Left cardiac atrium (tissue), 4 donors: ENCODE data around the gene DENND4B. TPM values are rescaled to one million over a fixed set of nuclear protein-coding genes. Genes with fewer than 3 reads are reported as not detected.
"Not testable (repeated sequence)": the region's sequence is repeated elsewhere in the genome, so short reads cannot be mapped to it uniquely, and the experiment has no call there.

Source experiments
- ATAC-seq, 2 donors: fragments of 200-7000 bp; cut with Tn5 transposase; one replicate each; pipeline ENCODE4 v1.9.1; 2020; ENCODE audit warnings: mild to moderate bottlenecking in 2 of 2, moderate library complexity in 2 of 2
- DNase-seq: peaks from one replicate; pipeline ENCODE4 v3.0.0-alpha.2; 2020
- intact Hi-C, 2 donors: fragments of 100-400 bp; cut with DNase I; formaldehyde crosslinking; loops; one replicate each; pipeline versions ENCODE4 v1.14.1 to v1.15.1; 2022 to 2023
- total RNA-seq, 2 donors: library from RNA; stranded (reverse); fragmentation: NEBNext Ultra II Directional; extraction: Animal tissue kit (Norgen Biotek cat#: 25700); gene quantifications; one replicate each; pipeline ENCODE4 v1.2.1, GENCODE V29; 2021
- donor health status: DM: no; HTN: yes; CAD: no.
- donor health status: DM: no; HTN: yes; CAD: no; lungs with severe emphysema.
- donor health status: DM: yes; HTN: yes; CAD: no.
- donor health status: Dilated cardiomyopathy.

The DENND4B gene
- total RNA-seq, 2 donors from 2014 or later, result 41.5 to 49.5 TPM

GRCh38 chr1:153919876-153920852 lies 26.4 kb downstream of the DENND4B start:
- intact Hi-C loops, result no loop called here
- DNase-seq, result no peak
- no peak for ATAC-seq

- intact Hi-C loops, result no loop called here
- no peak for ATAC-seq
- DNase-seq, result no peak
Measured at GRCh38 chr1:153916297-153916696, 30.2 kb downstream of the DENND4B start.

- ATAC-seq (no peak), DNase-seq (no peak)
- intact Hi-C loops, result no loop called here
Measured at GRCh38 chr1:153912349-153912748, 34.2 kb downstream of the DENND4B start.

- not testable (repeated sequence) for DNase-seq, ATAC-seq
Measured at GRCh38 chr1:153910560-153910959, 36.0 kb downstream of the DENND4B start.

GRCh38 chr1:153908071-153908470 lies 38.4 kb downstream of the DENND4B start:
- DNase-seq (no peak), ATAC-seq (no peak)
- intact Hi-C loops, result no loop called here

More at GRCh38 chr1:153910560-153910959, 36.0 kb downstream of the DENND4B start:
- intact Hi-C loops, result not testable (repeated sequence)

GRCh38 chr1:153907134-153907533 lies 39.4 kb downstream of the DENND4B start:
- ATAC-seq (no peak), DNase-seq (no peak)
- intact Hi-C loops, result no loop called here

- intact Hi-C loops, result no loop called here
- DNase-seq (no peak), ATAC-seq (no peak)
Measured at GRCh38 chr1:153906396-153906795, 40.1 kb downstream of the DENND4B start.

GRCh38 chr1:153905908-153906307 lies 40.6 kb downstream of the DENND4B start:
- intact Hi-C loops, ATAC-seq, DNase-seq: not testable (repeated sequence)

GRCh38 chr1:153903841-153904455 lies 42.6 kb downstream of the DENND4B start:
- no peak for DNase-seq
- intact Hi-C loops, result loop anchor here in 1 of 2 donors (5.0 kb wide), 1 partner anchor 397 kb away; no protein-coding TSS in a partner anchor
- peak; percentile 19 to 41 for ATAC-seq

GRCh38 chr1:153899509-153899908 lies 47.0 kb downstream of the DENND4B start:
- intact Hi-C loops, result no loop called here
- ATAC-seq (no peak), DNase-seq (no peak)

GRCh38 chr1:153895866-153896265 lies 50.7 kb downstream of the DENND4B start:
- ATAC-seq, result peak in 1 of 2 donors; percentile 28
- intact Hi-C loops, DNase-seq: not testable (repeated sequence)

- ATAC-seq, DNase-seq, intact Hi-C loops: not testable (repeated sequence)
Measured at GRCh38 chr1:153891042-153891441, 55.5 kb downstream of the DENND4B start.

- ATAC-seq (peak; percentile 34 to 59), DNase-seq (no peak)
- intact Hi-C loops, result loop anchor here in 1 of 2 donors (10.0 kb wide), 1 partner anchor 64 kb away; no protein-coding TSS in a partner anchor
Measured at GRCh38 chr1:153888533-153888932, 58.0 kb downstream of the DENND4B start.

GRCh38 chr1:153886127-153886526 lies 60.4 kb downstream of the DENND4B start:
- ATAC-seq (no peak), DNase-seq (no peak)

GRCh38 chr1:153883223-153883622 lies 63.3 kb downstream of the DENND4B start:
- intact Hi-C loops, result loop anchor here in 1 of 2 donors (10.0 kb wide), 1 partner anchor 58 kb away; no protein-coding TSS in a partner anchor
- no peak for ATAC-seq

More at GRCh38 chr1:153886127-153886526, 60.4 kb downstream of the DENND4B start:
- intact Hi-C loops, result loop anchor here in 1 of 2 donors (10.0 kb wide), 1 partner anchor 61 kb away; no protein-coding TSS in a partner anchor

GRCh38 chr1:153882296-153882912 lies 64.1 kb downstream of the DENND4B start:
- intact Hi-C loops, result loop anchor here in 1 of 2 donors (10.0 kb wide), 1 partner anchor 58 kb away; no protein-coding TSS in a partner anchor
- DNase-seq, result no peak

More at GRCh38 chr1:153883223-153883622, 63.3 kb downstream of the DENND4B start:
- DNase-seq, result no peak

GRCh38 chr1:153881751-153882150 lies 64.8 kb downstream of the DENND4B start:
- peak in 1 of 2 donors; percentile 28 for ATAC-seq
- intact Hi-C loops, result loop anchor here in 1 of 2 donors (10.0 kb wide), 1 partner anchor 57 kb away; no protein-coding TSS in a partner anchor
- no peak for DNase-seq

More at GRCh38 chr1:153882296-153882912, 64.1 kb downstream of the DENND4B start:
- ATAC-seq, result no peak

- peak; percentile 87 for DNase-seq
- intact Hi-C loops, result loop anchor here in 1 of 2 donors (10.0 kb wide), 1 partner anchor 56 kb away; no protein-coding TSS in a partner anchor
- ATAC-seq, result peak; percentile 94 to 95
Measured at GRCh38 chr1:153880962-153881361, 65.6 kb downstream of the DENND4B start.

- DNase-seq, result no peak
- ATAC-seq, result no peak
- intact Hi-C loops, result loop anchor here in 1 of 2 donors (10.0 kb wide), 1 partner anchor 55 kb away; no protein-coding TSS in a partner anchor
Measured at GRCh38 chr1:153880024-153880423, 66.5 kb downstream of the DENND4B start.
